ENCODE results near the gene MAN2C1. TPM values are rescaled to one million over a fixed set of nuclear protein-coding genes. Genes with fewer than 3 reads are reported as not detected.

Gene MAN2C1
- total RNA-seq, 4 donors from 2014 or later = 97.2 to 527 (median 180) TPM

DNA sequence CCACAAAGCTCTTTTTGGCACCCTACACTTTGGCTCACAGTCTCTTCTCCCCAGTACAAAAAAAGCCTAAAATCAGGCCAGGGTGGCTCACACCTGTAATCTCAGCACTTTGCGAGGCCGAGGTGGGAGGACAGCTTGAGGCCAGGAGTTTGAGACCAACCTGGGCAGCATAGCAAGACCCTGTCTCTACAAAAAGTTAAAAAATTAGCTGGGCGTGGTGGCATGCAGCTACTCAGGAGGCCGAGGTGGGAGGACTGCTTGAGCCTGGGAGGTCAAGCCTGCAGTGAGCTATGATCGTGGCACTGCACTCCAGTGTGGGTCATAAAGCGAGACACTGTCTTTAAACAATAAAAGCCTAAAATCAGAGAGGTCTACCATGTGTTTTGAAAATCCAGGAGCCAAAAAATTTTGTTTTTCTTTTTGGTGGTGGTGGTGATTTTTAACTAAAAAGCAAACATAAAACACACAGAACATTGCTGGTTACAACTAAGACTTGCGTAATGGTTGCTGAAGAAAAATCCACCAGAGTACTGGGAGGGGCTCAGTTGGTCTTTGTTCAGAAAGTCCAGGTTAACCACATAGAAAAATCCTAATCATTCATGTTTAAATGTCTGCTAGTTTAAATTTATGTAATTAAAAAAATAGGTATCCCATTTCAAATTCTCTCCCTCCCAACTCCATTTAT, 1.6 kb upstream of the MAN2C1 start:
- 96% methylated on average over 7 of the region's 7 CpGs for WGBS
- TF ChIP-seq POLR2AphosphoS5 (IDR thresholded peaks at IDR 0.05) (no peak), CTCF (IDR thresholded peaks at IDR 0.05) (no peak), POLR2A (IDR thresholded peaks at IDR 0.05) (no peak), EP300 (IDR thresholded peaks at IDR 0.05) (no peak)
- Histone ChIP-seq H3K27me3 (no peaks in the 10 kb centered on the region), H3K36me3 (peaks cover 61% of the 10 kb centered on the region), H3K27ac (no peak overlapping the region), H3K4me1 (peaks cover 26% of the 10 kb centered on the region), H3K4me3 (no peak overlapping the region), H3K9me3 (no peaks in the 10 kb centered on the region)
- no peak for DNase-seq (ENCODE audit: low spot score in 2 of 2)

DNA sequence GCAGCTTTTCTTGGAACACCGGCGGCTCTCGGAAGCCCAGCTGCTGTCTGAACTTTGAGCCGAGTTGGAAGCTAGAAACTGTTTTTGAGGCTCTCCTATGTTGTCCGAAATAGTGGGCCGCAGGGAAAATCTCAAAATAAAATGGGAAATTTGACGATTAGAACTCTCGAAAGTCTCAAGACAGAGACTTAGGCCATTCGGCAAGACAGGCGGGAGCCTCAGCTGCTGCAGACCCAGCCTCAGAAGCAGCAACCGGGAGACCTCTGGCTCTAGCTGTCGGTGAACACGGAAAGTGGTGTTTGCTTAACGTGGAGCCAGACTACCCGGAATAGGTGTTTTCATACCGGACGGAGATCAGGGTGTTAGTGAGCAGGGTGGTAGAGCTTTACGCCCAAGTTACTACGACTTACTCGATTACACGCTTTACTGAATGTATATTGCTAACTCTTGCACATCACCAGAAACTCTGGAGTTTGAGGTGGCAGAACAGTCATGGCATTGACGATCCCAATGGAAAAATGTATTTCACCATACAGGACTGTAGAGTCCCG, 357 bp upstream of the MAN2C1 start:
- peaks cover 26% of the 10 kb centered on the region for H3K4me1 ChIP-seq
- 3% methylated on average over 22 of the region's 23 CpGs for WGBS

DNA sequence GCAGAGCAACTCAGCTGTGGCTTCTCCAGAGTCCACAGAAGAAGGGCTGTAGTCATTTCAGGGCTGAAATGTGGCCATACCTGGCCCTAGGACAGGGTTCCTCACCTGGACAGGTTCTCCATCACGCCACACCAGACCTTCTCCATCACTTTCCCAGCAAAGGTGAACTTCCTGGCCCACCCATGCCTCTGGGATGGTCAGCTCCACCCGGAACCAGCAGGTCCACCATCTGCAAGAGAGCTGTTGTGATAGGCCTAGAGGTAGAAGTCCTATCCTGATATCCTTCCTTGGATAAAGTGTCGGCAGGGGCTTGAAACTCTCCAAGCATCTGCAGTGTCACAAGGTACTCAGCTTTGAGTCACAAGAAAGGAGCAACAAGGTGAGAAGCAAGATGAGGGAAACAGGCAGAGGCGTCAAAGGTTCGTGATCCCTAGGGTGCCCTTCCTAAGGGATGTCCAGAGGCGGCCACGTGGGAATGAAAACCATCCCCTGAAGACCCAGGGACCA, 948 bp downstream of the MAN2C1 start:
- H3K4me1 ChIP-seq = peaks cover 26% of the 10 kb centered on the region
- WGBS = 100% methylated on average over 1 of the region's 7 CpGs
- TF ChIP-seq EP300 (IDR thresholded peaks at IDR 0.05) (no peak), CTCF (IDR thresholded peaks at IDR 0.05) (no peak), POLR2AphosphoS5 (IDR thresholded peaks at IDR 0.05) (no peak), POLR2A (IDR thresholded peaks at IDR 0.05) (no peak)
- peaks cover 62% of the 10 kb centered on the region for H3K36me3 ChIP-seq
- peak overlapping the region; percentile 71 for H3K4me3 ChIP-seq
- peak overlapping the region; percentile 95 for H3K27ac ChIP-seq
- no peaks in the 10 kb centered on the region for H3K9me3 ChIP-seq
- DNase-seq (ENCODE audit: low spot score in 2 of 2) = no peak
- H3K27me3 ChIP-seq = no peaks in the 10 kb centered on the region

More for the DNA sequence above, 357 bp upstream of the MAN2C1 start:
- no peaks in the 10 kb centered on the region for H3K27me3 ChIP-seq
- H3K27ac ChIP-seq = peak overlapping the region; percentile 95
- peaks cover 61% of the 10 kb centered on the region for H3K36me3 ChIP-seq
- TF ChIP-seq CTCF (IDR thresholded peaks at IDR 0.05) = no peak
- TF ChIP-seq EP300 (IDR thresholded peaks at IDR 0.05) = no peak
- no peak for TF ChIP-seq POLR2A (IDR thresholded peaks at IDR 0.05)
- no peak for TF ChIP-seq POLR2AphosphoS5 (IDR thresholded peaks at IDR 0.05)
- H3K9me3 ChIP-seq = no peaks in the 10 kb centered on the region
- H3K4me3 ChIP-seq = peak overlapping the region; percentile 71
- DNase-seq (ENCODE audit: low spot score in 2 of 2) = no peak

DNA sequence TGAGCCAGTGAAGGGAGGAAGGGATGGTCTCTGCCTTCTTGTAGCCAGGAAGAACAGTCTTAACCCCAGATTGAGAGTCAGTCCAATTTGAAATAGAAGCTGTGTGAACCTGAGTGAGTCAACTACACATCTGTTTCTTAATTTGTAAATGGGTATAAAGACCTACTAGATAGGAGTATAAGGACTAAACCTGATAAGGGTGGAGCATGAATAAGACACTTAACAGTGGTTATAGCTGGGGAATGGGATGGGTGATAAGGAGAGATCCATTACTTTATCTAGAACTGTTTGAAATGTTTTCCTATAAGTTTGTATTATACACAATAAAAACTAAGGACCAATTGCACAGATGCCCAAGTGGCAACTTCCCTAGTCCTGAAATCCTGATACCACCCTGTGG, 1.4 kb downstream of the MAN2C1 start:
- Histone ChIP-seq H3K9me3 (no peaks in the 10 kb centered on the region), H3K36me3 (peaks cover 62% of the 10 kb centered on the region), H3K27me3 (no peaks in the 10 kb centered on the region), H3K4me1 (peaks cover 26% of the 10 kb centered on the region), H3K4me3 (peak overlapping the region; percentile 71), H3K27ac (no peak overlapping the region)
- TF ChIP-seq POLR2AphosphoS5 (IDR thresholded peaks at IDR 0.05) (no peak), EP300 (IDR thresholded peaks at IDR 0.05) (no peak), CTCF (IDR thresholded peaks at IDR 0.05) (no peak), POLR2A (IDR thresholded peaks at IDR 0.05) (no peak)
- no peak for DNase-seq (ENCODE audit: low spot score in 2 of 2)

GRCh38 chr15:75366163-75366562, 2.2 kb downstream of the MAN2C1 start:
- Histone ChIP-seq H3K4me3 (no peak overlapping the region), H3K27ac (no peak overlapping the region), H3K4me1 (peaks cover 26% of the 10 kb centered on the region), H3K9me3 (no peaks in the 10 kb centered on the region), H3K27me3 (no peaks in the 10 kb centered on the region), H3K36me3 (peaks cover 62% of the 10 kb centered on the region)
- WGBS = 92% methylated on average over 3 of the region's 3 CpGs
- TF ChIP-seq POLR2AphosphoS5 (IDR thresholded peaks at IDR 0.05) (no peak), POLR2A (IDR thresholded peaks at IDR 0.05) (no peak), CTCF (IDR thresholded peaks at IDR 0.05) (no peak), EP300 (IDR thresholded peaks at IDR 0.05) (no peak)
- no peak for DNase-seq (ENCODE audit: low spot score in 2 of 2)
